ENCODE measurements around the gene ADGRE2.

ADGRE2 gene

GRCh38 chr19:14770944-14771839 lies 7.2 kb downstream of the ADGRE2 start (continued):
- no peak; the same call in 1 of the 2 replicates for TF ChIP-seq ZNF560 (tag by site-specific recombination; IDR thresholded peaks at IDR 0.05; ENCODE audit: borderline replicate concordance)
- no peak for TF ChIP-seq ZNF843 (tag by site-specific recombination; IDR thresholded peaks at IDR 0.05)
- TF ChIP-seq SALL2 (tag by site-specific recombination; IDR thresholded peaks at IDR 0.05; ENCODE audit: borderline replicate concordance) = no peak
- TF ChIP-seq ZNF558 (tag by site-specific recombination; IDR thresholded peaks at IDR 0.05) = 0 out of 2 replicates have a peak, but pooled peaks have one; percentile 39
- TF ChIP-seq ZBTB1 (tag by site-specific recombination; IDR thresholded peaks at IDR 0.05) = no peak
- TF ChIP-seq ZNF654 (tag by site-specific recombination; IDR thresholded peaks at IDR 0.05; ENCODE audit: low read depth) = peak; percentile 22; the same call in 1 of the 2 replicates
- no peak for TF ChIP-seq ZNF585B (tag by site-specific recombination; IDR thresholded peaks at IDR 0.05)
- TF ChIP-seq, protein P1, sequence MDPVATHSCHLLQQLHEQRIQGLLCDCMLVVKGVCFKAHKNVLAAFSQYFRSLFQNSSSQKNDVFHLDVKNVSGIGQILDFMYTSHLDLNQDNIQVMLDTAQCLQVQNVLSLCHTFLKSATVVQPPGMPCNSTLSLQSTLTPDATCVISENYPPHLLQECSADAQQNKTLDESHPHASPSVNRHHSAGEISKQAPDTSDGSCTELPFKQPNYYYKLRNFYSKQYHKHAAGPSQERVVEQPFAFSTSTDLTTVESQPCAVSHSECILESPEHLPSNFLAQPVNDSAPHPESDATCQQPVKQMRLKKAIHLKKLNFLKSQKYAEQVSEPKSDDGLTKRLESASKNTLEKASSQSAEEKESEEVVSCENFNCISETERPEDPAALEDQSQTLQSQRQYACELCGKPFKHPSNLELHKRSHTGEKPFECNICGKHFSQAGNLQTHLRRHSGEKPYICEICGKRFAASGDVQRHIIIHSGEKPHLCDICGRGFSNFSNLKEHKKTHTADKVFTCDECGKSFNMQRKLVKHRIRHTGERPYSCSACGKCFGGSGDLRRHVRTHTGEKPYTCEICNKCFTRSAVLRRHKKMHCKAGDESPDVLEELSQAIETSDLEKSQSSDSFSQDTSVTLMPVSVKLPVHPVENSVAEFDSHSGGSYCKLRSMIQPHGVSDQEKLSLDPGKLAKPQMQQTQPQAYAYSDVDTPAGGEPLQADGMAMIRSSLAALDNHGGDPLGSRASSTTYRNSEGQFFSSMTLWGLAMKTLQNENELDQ (tag by site-specific recombination; IDR thresholded peaks at IDR 0.05; ENCODE audit: low read depth) = no peak

DNA sequence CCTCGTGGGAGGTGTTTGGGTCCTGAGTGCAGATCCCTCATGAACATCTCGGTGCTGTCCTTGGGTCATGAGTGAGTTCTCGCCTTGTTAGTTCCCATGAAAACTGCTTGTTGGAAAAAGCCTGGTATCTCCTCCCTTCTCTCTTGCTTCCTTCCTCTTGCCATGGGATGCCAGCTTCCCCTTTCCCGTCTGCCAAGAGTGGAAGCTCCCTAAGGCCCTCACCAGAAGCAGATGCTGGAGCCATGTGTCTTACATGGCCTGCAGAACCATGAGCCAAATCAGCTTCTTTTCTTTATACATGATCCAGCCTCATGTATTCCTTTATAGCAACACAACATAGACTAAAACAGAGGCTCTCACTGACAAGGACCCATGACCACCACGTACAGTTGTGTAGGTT lies 8.2 kb downstream of the ADGRE2 start:
- CTCF ChIA-PET = interaction anchor here (0.6 to 2.1 kb wide), 2 partner anchors 16 to 1119 kb away, joined by 5 read pairs; no protein-coding TSS in a partner anchor
- POLR2A ChIA-PET = no interaction called here
- no peak overlapping the region for H3K27ac ChIP-seq (ENCODE audit: extremely low read depth, low read depth, low read length)
- no peaks in the 10 kb centered on the region for H3K36me3 ChIP-seq (ENCODE audit: control insufficient read depth in 2 of 2, insufficient read depth in 1 of 2, low read length in 2 of 2)
- no peak overlapping the region for H3K4me3 ChIP-seq (ENCODE audit: low read depth, low read length)
- no peak for TF ChIP-seq ZNF645 (tag by site-specific recombination; IDR thresholded peaks at IDR 0.05)
- no peak for TF ChIP-seq GLIS2 (tag by site-specific recombination; IDR thresholded peaks at IDR 0.05)
- TF ChIP-seq ZNF155 (tag by site-specific recombination; IDR thresholded peaks at IDR 0.05) = no peak
- TF ChIP-seq GLI2 (tag by site-specific recombination; IDR thresholded peaks at IDR 0.05; ENCODE audit: borderline replicate concordance, low read depth) = no peak
- no peak for TF ChIP-seq PRDM1 (tag by site-specific recombination; IDR thresholded peaks at IDR 0.05)
- TF ChIP-seq ZNF530 (tag by site-specific recombination; IDR thresholded peaks at IDR 0.05; ENCODE audit: low read depth) = no peak
- TF ChIP-seq ZNF274 (IDR thresholded peaks at IDR 0.05; ENCODE audit: low read length) = no peak
- TF ChIP-seq ZNF274 (tag by site-specific recombination; IDR thresholded peaks at IDR 0.05; ENCODE audit: borderline replicate concordance) = no peak
- no peak for TF ChIP-seq ZNF184 (tag by site-specific recombination; IDR thresholded peaks at IDR 0.05)
- no peak for TF ChIP-seq ZFP37 (tag by site-specific recombination; IDR thresholded peaks at IDR 0.05)
- no peak for TF ChIP-seq ZBTB17 (tag by site-specific recombination; IDR thresholded peaks at IDR 0.05)
- TF ChIP-seq INSM2 (tag by site-specific recombination; IDR thresholded peaks at IDR 0.05) = no peak
- no peak for TF ChIP-seq ZNF394 (tag by site-specific recombination; IDR thresholded peaks at IDR 0.05; ENCODE audit: borderline replicate concordance)
- no peak for TF ChIP-seq ZNF221 (tag by site-specific recombination; IDR thresholded peaks at IDR 0.05; ENCODE audit: borderline replicate concordance)
- no peak for TF ChIP-seq ZNF214 (tag by site-specific recombination; IDR thresholded peaks at IDR 0.05; ENCODE audit: borderline replicate concordance)
- TF ChIP-seq KLF7 (tag by site-specific recombination; IDR thresholded peaks at IDR 0.05; ENCODE audit: borderline replicate concordance) = no peak
- TF ChIP-seq ZNF146 (tag by site-specific recombination; IDR thresholded peaks at IDR 0.05) = no peak
- no peak for TF ChIP-seq ZNF16 (tag by site-specific recombination; IDR thresholded peaks at IDR 0.05; ENCODE audit: low read depth)
- no peaks in the 10 kb centered on the region for H3K9me3 ChIP-seq (ENCODE audit: control insufficient read depth, insufficient read depth, low read depth, low read length)
- H3K4me1 ChIP-seq (ENCODE audit: control insufficient read depth, insufficient read depth, low read length) = no peaks in the 10 kb centered on the region

Data from HEK293 (cell line).